ENCODE results near the gene SEMA5A.
A peak's percentile ranks its signal among the peaks of the same experiment; 100 is the strongest.

The SEMA5A gene

DNA sequence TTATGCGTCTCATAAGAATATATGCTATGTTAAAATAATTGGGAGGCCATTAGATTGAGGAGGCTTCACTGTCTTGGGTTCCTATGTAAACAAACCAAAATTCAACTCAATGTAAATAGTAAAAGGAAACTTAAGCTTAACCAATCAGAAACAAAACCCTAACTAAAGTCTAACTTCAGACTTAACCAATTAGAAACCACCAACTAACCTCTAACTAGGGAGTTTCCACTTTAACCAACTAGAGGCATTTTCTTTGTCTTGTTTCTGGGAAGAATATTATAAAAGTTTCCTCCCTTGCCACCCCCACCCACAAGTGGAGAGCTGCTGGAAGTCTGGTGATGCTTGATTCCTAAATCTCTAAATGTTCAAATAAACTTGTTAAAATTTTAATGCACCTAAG, 214.5 kb downstream of the SEMA5A start:
- DNase-seq (ENCODE audit: low spot score) = no peak

DNA sequence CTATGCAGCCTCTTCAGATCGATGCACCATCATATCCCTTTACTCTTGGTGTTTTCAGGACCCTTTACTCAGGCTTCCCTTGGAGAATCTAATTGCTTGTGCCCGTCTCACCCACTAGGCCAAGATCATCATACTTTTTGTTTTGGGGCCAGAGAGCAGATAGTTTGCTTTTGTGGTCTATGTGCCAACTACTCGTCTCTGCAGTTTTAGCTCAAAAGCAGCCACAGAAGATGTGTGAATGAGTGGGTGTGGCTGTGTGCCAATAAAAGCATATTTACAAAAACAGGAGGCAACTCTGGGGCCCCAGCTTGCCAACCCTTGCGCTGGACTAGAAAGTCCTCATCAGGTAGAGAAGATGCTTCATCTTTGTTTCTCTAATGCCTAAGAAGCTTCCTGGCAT, 216.8 kb downstream of the SEMA5A start:
- no peak for DNase-seq (ENCODE audit: low spot score)

DNA sequence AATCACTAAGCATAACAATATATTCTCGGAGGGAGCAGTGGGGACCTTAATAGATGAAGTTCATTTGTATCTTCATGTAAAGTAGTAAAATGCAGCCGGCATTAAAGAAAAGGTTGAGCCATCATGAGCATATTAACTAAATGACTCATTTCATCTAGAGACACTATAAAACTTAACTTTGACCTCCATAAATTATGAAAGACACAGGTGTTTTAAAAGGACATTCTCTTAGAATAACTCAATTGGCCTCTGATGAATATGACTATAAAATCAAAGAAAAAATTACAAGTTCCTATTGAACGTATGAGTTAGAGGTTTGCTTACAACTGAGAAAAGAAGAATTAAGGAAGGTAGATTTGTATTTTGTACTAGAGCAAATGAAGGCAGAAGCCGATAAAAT, 220.3 kb downstream of the SEMA5A start:
- no peak for DNase-seq (ENCODE audit: low spot score)

DNA sequence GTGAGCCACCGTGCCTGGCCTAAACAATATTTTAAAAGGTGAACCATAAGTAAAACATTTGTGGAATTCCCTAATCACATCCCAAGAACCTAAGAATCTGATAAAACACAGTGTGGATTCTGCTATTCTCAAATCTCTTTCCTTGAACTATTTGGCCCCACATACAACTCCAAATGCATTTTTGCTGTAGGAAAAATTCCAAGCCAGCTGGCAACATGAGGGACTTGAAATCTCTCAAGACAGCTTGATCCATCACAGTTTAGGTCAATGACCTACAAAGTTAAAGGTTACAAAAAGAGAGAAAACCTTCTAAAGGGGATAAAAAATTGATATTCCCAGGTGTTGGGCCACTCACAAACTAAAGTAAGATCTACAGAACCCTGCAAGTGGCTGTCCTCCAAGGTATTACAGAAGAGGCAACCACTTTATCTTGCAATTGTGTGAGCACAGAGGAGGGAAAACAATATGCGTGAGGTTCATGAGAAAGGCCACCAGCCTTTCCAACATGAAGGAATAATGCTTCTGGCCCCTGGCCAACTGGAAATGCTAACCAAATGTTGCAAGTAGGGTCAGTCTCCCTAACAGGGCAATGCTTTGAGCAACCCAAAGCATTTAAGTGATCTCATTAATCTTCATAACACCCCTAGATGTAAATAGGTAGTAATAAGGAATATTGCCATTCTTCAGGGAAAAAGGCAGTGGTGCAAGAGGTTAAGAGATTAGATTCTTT, 221.4 kb downstream of the SEMA5A start:
- no peak for DNase-seq (ENCODE audit: low spot score)

DNA sequence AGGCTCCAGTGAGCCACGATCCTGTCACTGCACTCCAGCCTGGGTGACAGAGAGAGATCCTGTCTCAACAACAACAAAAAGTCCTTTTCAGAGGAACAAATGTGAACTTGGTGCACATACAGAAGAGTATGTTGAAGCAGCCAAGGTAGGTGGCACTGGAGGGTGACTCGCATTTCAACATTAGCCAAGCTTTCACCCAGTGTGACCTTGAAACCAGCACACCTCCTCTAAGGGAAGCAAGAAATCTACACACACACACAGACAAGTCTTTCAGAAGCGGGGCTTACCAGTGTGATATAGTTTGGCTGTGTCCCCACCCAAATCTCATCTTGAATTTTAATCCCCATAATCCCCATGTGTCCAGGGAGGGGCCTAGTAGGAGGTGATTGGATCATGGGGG, 225.2 kb downstream of the SEMA5A start:
- DNase-seq (ENCODE audit: low spot score) = no peak

DNA sequence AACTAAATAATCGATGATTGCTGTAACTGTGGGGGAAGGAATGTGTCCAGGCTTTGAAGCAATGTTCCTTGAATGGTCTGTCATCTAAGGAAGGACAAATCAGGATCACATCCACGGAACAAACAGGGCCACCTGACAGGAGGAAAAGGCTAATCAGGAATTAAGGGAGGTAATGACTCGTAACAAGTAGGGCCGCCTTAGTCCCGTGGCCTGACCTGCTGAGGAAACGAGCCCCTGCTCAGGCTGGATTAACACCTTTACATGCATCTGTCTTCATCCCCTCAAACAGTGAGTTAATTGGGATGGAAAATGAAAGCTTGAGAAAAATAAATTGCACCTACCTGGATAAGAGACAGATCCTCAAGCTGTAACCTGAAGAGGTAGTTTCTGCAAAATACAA, 227.8 kb downstream of the SEMA5A start:
- DNase-seq (ENCODE audit: low spot score) = no peak

DNA sequence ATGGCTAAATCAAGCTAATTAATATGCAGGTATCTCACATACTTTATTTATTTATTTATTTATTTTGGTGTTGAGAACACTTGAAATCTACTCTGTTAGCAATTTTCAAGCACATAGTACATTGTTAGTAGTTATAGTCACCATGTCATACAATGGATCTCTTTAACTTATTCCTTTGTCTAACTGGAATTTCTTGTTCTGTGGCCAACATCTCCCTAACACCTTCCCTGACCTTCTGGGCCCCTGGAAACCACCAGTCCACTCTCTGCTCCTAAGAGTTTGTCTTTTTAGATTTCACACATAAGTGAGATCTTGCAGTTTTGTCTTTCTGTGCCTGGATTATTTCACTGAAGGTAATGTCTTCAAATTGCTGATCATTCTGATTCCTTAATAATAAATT, 229.1 kb downstream of the SEMA5A start:
- no peak for DNase-seq (ENCODE audit: low spot score)

DNA sequence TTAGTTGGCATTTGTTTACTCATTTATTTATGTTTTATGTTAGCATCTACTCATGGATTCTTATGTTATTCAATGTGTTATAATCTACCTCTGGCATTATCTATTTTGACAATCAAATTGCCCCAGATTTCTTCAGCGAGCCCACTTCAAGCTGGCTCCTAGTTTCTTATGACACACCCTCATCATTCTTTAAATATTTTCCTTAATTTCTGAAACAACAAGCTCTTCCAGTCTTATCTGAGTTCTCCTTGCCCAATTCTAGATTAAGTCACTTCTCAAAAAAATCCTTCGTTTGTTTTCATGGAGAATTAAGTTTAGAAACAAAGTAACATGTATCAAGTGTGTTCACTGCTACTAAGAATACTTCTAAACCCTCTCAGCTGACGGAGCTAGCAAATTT, 229.8 kb downstream of the SEMA5A start:
- no peak for DNase-seq (ENCODE audit: low spot score)

DNA sequence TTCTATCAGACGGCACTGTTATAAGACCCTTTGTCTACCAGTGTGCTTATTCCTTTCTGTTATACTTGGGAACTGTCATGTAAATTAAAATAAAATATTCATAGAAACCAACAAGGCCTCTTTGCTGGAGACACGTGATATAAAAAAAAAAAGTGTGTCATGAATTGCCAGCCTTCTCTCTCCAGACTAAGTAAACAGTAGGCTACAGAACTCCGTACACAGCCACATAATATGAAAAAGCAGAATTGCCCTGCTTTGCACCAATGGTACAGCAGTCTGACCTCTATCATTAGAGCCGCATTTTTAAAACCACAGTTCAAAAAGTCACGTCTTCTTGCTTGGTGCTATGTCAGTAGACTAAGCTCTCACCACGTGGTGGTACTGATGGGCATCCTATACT, 231.3 kb downstream of the SEMA5A start:
- DNase-seq (ENCODE audit: low spot score) = no peak

DNA sequence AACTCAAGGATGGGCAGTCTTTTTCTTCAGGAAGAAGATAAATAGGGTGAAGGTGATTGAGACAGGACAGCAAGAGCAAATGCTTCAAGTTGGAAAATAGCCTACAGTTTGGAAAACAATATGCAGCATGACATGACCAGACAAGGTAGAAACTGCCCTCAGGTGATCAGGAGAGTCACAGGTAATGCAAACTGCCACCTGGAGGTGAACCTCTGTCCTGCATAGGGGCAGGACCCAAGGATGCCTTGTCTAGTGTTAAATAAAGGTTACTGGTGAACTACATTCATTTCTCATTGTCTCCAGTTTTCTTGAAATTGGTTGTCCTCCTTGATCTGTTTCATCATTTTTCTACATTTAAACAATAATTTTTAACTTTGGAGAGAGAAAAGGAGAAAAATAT, 232.1 kb downstream of the SEMA5A start:
- no peak for DNase-seq (ENCODE audit: low spot score)

DNA sequence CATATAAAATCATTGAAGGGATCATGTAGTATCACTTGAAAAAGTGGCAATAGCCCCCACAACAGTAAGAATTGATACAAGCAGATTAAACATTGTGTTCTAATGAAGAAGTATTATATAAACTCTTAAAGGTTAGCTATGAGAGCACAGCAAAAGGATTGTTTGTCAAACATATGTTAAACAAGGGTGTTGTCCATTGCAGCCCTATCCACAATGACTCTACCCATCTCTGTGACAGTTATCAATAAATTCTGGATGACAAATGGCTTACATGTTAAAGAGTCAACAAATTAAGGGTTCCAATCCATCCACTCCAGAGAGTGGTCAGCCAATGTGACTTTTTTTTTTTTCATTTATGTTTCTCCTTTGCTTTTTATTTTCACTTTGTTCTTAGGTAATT, 238.7 kb downstream of the SEMA5A start:
- no peak for DNase-seq (ENCODE audit: low spot score)

DNA sequence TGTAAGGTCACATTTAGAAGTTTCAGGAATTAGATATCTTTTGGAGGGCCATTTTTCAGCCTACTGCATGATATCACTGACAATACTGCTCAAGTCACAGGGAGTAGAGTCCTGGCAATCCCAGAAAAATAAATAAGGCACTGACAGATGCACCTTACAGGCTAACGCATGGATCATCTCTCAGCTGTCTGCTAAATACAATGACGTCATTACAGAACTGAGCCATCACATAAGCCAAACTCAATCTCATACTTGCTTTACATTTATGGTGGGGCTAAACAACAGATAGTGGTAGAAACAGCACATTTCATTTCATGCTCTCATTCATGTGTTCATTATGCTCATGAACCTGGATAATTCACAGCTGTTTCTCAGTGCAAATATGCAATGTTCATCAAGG, 243.7 kb downstream of the SEMA5A start:
- no peak for DNase-seq (ENCODE audit: low spot score)

DNA sequence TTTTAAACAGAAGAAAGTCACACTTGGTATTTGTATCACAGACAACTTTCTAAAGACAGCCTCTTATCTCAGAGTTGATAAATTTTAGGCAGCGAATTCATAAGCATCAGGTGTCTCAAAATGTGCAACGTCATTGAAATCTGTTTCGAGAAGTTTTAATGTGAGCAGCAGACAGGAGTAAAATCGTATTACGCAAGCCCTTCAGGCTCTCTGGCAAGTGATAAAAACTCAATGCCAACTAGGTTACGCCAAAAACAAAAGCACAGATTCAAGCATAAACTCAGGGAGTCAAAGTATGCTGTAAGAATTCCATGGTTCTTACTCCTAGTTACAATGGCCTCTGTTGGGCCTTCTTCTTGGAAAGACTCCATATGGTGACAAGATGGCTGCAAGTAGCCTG, 244.7 kb downstream of the SEMA5A start:
- no peak for DNase-seq (ENCODE audit: low spot score)

DNA sequence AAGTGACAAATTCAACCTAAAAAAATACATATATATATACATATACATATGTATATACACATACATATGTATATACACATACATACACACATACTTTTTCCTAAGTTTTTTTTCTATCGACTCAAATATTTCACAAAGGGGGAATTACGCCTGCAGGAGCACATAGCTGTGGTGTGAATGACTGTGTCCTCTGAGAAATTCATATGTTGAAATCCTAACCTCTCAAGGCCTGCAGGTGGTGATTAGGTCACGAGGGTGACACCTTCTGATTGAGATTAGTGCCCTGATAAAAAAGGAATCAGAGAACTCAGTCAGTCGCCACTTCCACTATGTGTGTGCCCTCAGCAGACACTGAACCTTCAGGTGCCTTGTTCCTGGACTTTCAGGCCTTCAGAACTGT, 248.7 kb downstream of the SEMA5A start:
- DNase-seq (ENCODE audit: low spot score) = no peak

DNA sequence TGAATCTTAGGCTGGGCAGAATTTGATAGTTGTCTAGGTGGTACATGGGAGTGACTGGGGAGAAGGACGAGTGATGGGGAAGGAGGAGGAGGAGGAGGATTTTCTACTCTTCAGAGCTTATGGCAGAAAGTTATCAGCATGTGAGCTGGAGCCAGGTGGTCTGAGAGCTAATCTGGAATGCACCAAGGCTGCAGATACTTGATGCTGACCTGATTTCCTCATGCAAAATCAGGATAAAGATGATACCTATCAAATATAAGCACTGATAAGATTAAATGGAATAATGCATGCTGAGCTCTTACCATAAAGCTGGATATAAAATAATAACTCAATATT, 250.4 kb downstream of the SEMA5A start:
- DNase-seq (ENCODE audit: low spot score) = no peak

DNA sequence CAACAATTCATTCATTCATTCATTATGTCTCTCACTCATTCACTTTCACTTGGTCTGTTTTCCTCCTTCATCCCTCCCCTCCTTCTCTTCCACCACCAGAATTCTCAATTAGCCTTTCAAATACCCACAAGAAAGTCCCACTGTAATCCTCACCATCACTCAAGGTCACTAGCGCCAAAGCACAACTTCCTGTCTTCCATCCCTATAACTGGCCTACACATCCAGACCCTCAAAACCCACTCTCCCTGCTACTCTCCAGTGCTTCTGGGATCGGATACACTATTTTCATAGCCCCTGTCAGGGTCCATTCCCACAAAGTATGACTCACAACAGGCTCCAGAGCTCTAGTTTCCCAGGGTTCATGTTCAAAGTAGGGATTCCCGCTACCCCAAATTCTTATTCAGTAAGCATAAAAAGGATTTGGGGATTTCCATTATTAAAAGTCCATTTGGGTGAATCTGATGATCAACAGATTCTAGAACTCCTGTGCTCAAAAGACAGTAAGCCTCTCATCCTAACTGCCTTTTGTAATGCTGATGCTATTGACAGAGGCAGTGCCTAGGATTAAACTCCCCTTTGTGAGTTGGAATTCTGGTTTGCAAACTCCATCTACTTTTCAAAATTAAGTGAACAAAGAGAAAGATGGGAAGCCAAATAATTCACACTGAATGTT, 250.9 kb downstream of the SEMA5A start:
- no peak for DNase-seq (ENCODE audit: low spot score)

DNA sequence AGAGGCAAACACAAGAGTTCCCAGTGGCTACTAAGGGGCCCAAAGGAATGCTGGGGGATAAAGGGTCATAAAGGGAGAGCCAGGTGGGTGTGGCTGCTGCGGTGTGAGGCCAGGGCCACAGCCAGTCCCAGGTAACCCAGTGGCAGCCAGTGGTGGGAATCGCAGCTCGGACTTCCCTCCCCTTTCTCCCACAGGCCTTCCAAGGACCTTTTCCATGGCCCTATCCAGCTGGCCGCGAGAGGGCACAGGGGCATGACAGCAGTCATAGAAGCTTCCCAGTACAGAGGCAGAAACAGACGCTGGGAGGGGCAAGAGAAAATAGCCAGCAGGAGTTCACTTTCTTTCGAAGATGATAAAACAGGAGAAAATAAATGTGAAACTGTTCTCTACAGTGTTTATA, 257.6 kb downstream of the SEMA5A start:
- DNase-seq (ENCODE audit: low spot score) = peak; percentile 58

DNA sequence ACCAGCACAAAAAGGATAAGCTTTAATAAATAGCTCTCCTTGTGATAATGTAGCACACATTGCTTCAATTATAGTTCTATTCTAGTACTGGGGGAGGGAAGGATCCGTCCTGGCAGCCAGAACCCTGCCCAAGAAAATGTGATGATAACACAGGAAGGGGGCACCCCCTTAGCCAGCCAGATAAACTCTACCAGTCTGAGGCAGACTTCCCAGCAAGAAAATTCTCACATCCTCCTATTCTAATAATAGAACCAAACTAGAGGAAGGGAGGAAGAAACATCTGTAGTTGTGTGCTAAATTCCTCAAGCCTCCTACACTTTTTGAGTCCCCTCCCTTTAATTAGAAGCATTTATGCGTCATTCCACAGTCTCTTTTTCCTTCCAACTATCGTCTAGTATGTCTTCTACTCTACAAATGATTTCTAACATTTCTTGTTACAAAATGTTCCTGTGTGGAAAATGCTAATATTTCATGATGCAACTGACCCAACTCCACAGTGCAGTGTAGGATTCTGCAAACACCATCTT, 261.0 kb downstream of the SEMA5A start:
- no peak for DNase-seq (ENCODE audit: low spot score)

DNA sequence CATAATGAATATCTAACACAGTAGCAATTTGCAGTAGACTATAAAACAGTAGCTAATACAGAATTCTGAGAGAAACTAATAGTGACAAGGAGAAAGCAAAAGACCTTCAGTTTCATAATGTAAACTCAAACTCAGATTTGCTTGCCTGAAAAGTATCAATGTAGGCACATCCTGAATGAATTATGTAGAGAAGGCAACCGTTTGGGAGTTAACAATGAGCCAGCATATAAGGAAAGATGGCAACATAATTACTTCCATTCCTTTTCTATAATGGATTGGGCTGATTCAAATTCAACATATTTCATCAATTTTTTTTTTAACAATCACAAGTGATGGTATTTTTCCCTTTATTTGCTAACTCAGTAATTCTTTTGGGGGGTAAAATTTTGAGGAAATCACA, 261.6 kb downstream of the SEMA5A start:
- no peak for DNase-seq (ENCODE audit: low spot score)

DNA sequence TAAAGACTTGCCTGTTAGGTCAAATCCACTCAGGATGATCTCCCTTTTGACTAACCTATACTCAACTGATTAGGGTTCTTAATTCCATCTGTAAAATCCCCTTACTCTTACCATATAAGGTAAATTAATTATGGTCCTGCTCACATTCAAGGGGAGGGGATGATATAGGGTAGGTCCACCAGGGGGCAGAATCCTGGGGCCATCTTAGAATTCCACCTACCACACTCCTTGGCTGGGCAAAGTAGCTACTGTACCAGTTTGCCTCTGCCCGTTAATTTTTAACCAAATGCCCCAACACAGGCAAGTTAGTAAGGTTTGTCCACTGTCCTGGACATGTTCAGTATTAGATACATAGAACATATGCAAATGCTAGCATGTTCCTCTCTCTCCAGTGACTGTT, 262.4 kb downstream of the SEMA5A start:
- DNase-seq (ENCODE audit: low spot score) = no peak

DNA sequence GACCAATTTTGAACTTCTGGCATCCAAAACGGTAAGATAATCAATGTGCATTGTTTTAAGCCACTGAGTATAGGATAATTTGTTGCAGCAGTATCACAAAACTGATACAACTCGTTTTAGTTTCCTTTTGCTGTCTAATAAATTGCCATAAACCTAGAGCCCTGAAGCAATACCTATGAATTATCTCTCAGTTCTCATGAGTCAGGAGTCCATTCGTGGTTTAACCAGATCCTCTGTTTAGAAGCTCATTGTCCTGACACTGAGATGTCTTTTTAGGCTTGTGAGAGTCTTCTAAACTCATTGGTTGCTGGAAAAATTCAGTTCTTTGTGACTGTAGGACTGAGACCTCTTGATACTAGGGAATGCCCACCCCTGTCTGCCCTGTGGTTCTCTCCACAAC, 262.9 kb downstream of the SEMA5A start:
- no peak for DNase-seq (ENCODE audit: low spot score)

DNA sequence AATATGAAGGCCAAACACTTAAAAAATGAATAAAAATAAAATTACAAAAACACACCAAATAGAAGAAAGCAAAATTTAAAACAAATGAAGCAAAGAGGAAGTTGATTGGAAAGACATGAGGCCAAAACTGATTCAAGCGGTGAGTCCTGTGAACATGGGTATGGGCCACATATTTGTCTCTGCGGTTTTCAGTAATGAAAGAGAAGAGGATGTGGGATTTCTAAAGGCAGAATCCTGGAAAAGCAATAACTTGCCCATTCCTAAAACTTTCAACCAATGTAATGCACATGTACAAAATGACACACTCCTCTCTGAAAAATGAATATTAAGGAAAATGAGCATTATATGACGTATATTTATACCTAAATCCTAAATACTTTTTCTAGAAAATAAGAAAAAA, 263.7 kb downstream of the SEMA5A start:
- no peak for DNase-seq (ENCODE audit: low spot score)

DNA sequence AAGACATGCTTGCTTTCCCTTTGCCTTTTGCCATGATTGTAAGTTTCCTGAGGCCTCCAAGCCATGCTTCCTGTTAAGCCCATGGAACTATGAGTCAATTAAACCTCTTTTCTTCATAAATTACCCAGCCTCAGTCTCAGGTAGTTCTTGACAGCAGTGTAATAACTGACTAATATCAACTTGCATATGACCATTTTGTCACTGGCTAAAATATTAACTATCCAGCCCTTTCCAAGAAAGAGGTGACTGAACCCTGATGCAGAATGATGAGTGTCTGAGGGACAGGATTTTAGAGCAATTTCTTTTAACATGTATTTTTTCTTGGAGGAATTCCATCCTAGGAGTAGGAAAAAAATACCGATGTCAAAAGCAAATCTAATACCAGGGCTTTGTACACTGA, 266.1 kb downstream of the SEMA5A start:
- DNase-seq (ENCODE audit: low spot score) = no peak

Measured in globus pallidus (tissue), 1 donor.